ENCODE results near the gene MTA3.

The MTA3 gene

GRCh38 chr2:42794271-42795046 lies 226.0 kb downstream of the MTA3 start:
- H3K79me2 ChIP-seq (ENCODE audit: low read length): no peaks in the 10 kb centered on the region
- TF ChIP-seq EZH2phosphoT487 (IDR thresholded peaks at IDR 0.05; ENCODE audit: low read depth) (no peak), CTCF (IDR thresholded peaks at IDR 0.05; ENCODE audit: low read depth, low read length) (no peak)
- no peaks in the 10 kb centered on the region for H4K20me1 ChIP-seq (ENCODE audit: insufficient read depth, low read length)
- no peaks in the 10 kb centered on the region for H3K27me3 ChIP-seq (ENCODE audit: low read depth, low read length)
- no peaks in the 10 kb centered on the region for H3K9me3 ChIP-seq (ENCODE audit: insufficient read depth, low read length)
- H3K9ac ChIP-seq (ENCODE audit: low read length): peak overlapping the region; percentile 1; the same call in 1 of the 2 replicates
- no peak overlapping the region for H3K4me3 ChIP-seq (ENCODE audit: low read length)
- H3K4me1 ChIP-seq (ENCODE audit: low read length): peaks cover 37% of the 10 kb centered on the region
- peak overlapping the region; percentile 94 for H3K27ac ChIP-seq (ENCODE audit: low read length)
- H3K36me3 ChIP-seq (replicated peaks; ENCODE audit: low read depth, low read length): no peaks in the 10 kb centered on the region
- H3K4me2 ChIP-seq (ENCODE audit: low read length): peak overlapping the region; percentile 66
- H2AFZ ChIP-seq (ENCODE audit: low read depth, low read length): no peak overlapping the region

- TF ChIP-seq EZH2phosphoT487 (IDR thresholded peaks at IDR 0.05; ENCODE audit: low read depth): no peak
- no peak for TF ChIP-seq CTCF (IDR thresholded peaks at IDR 0.05; ENCODE audit: low read depth, low read length)
- no peaks in the 10 kb centered on the region for H4K20me1 ChIP-seq (ENCODE audit: insufficient read depth, low read length)
- peak overlapping the region; percentile 66 for H3K4me2 ChIP-seq (ENCODE audit: low read length)
- H3K79me2 ChIP-seq (ENCODE audit: low read length): no peaks in the 10 kb centered on the region
- H3K4me1 ChIP-seq (ENCODE audit: low read length): peaks cover 37% of the 10 kb centered on the region
- peak overlapping the region; percentile 57 for H3K9ac ChIP-seq (ENCODE audit: low read length)
- H2AFZ ChIP-seq (ENCODE audit: low read depth, low read length): peak overlapping the region; percentile 47
- no peaks in the 10 kb centered on the region for H3K36me3 ChIP-seq (replicated peaks; ENCODE audit: low read depth, low read length)
- H3K27ac ChIP-seq (ENCODE audit: low read length): peak overlapping the region; percentile 94
- no peaks in the 10 kb centered on the region for H3K27me3 ChIP-seq (ENCODE audit: low read depth, low read length)
- peak overlapping the region; percentile 46; the same call in 1 of the 2 replicates for H3K4me3 ChIP-seq (ENCODE audit: low read length)
- no peaks in the 10 kb centered on the region for H3K9me3 ChIP-seq (ENCODE audit: insufficient read depth, low read length)
These were observed 226.8 kb downstream of the MTA3 start for GRCh38 chr2:42795275-42795674.

GRCh38 chr2:42795841-42796301 lies 227.4 kb downstream of the MTA3 start:
- Histone ChIP-seq H3K27ac (ENCODE audit: low read length) (peak overlapping the region; percentile 94), H3K4me1 (ENCODE audit: low read length) (peaks cover 41% of the 10 kb centered on the region), H3K79me2 (ENCODE audit: low read length) (no peaks in the 10 kb centered on the region), H2AFZ (ENCODE audit: low read depth, low read length) (peak overlapping the region; percentile 47), H3K27me3 (ENCODE audit: low read depth, low read length) (no peaks in the 10 kb centered on the region), H3K4me2 (ENCODE audit: low read length) (peak overlapping the region; percentile 66), H4K20me1 (ENCODE audit: insufficient read depth, low read length) (no peaks in the 10 kb centered on the region), H3K9ac (ENCODE audit: low read length) (peak overlapping the region; percentile 57), H3K36me3 (replicated peaks; ENCODE audit: low read depth, low read length) (no peaks in the 10 kb centered on the region), H3K4me3 (ENCODE audit: low read length) (peak overlapping the region; percentile 46), H3K9me3 (ENCODE audit: insufficient read depth, low read length) (no peaks in the 10 kb centered on the region)
- no peak for TF ChIP-seq EZH2phosphoT487 (IDR thresholded peaks at IDR 0.05; ENCODE audit: low read depth)
- TF ChIP-seq CTCF (IDR thresholded peaks at IDR 0.05; ENCODE audit: low read depth, low read length): no peak

GRCh38 chr2:42796427-42797248 lies 228.2 kb downstream of the MTA3 start:
- H3K4me2 ChIP-seq (ENCODE audit: low read length): peak overlapping the region; percentile 66
- TF ChIP-seq CTCF (IDR thresholded peaks at IDR 0.05; ENCODE audit: low read depth, low read length) (no peak), EZH2phosphoT487 (IDR thresholded peaks at IDR 0.05; ENCODE audit: low read depth) (no peak)
- peak overlapping the region; percentile 46 for H3K4me3 ChIP-seq (ENCODE audit: low read length)
- no peaks in the 10 kb centered on the region for H3K27me3 ChIP-seq (ENCODE audit: low read depth, low read length)
- peak overlapping the region; percentile 94 for H3K27ac ChIP-seq (ENCODE audit: low read length)
- peak overlapping the region; percentile 47; the same call in 1 of the 2 replicates for H2AFZ ChIP-seq (ENCODE audit: low read depth, low read length)
- H3K9me3 ChIP-seq (ENCODE audit: insufficient read depth, low read length): no peaks in the 10 kb centered on the region
- H4K20me1 ChIP-seq (ENCODE audit: insufficient read depth, low read length): no peaks in the 10 kb centered on the region
- H3K4me1 ChIP-seq (ENCODE audit: low read length): peaks cover 44% of the 10 kb centered on the region
- H3K9ac ChIP-seq (ENCODE audit: low read length): peak overlapping the region; percentile 57
- H3K36me3 ChIP-seq (replicated peaks; ENCODE audit: low read depth, low read length): no peaks in the 10 kb centered on the region
- no peaks in the 10 kb centered on the region for H3K79me2 ChIP-seq (ENCODE audit: low read length)
